GM23338 (cell line): Measurements from ENCODE around the gene SLCO4A1. TPM values are rescaled to one million over a fixed set of nuclear protein-coding genes. Genes with fewer than 3 reads are reported as not detected.

Experiments used
- ATAC-seq: fragments of 200-7000 bp; cut with Tn5 transposase; 3 replicates; pipeline ENCODE4 v1.9.1; 2020
- DNase-seq: peaks from one replicate; pipeline ENCODE4 v3.0.0-alpha.2; 2015; ENCODE audit warnings: low spot score
- H2AFZ ChIP-seq: fragments of 200-600 bp; sonication (generic); 2 replicates; pipeline ENCODE4 v1.8.0; 2016; ENCODE audit warnings: antibody characterized with exemption, mild to moderate bottlenecking, moderate library complexity
- H3F3A ChIP-seq: fragments of 200-600 bp; sonication (generic); replicated peaks from 2 replicates; pipeline ENCODE4 v1.8.0; 2017; ENCODE audit warnings: antibody characterized with exemption, mixed run types, low read depth
- H3K27ac ChIP-seq: fragments of 200-600 bp; sonication (generic); 2 replicates; pipeline ENCODE4 v1.6.1; 2016; ENCODE audit warnings: low read depth
- H3K27me3 ChIP-seq: fragments of 200-600 bp; sonication (generic); 2 replicates; pipeline ENCODE4 v1.8.0; 2016; ENCODE audit warnings: mild to moderate bottlenecking, mixed run types, moderate library complexity; ENCODE audit not compliant: insufficient read depth
- H3K36me3 ChIP-seq: fragments of 200-600 bp; sonication (generic); 2 replicates; pipeline ENCODE4 v1.8.0; 2016; ENCODE audit warnings: mild to moderate bottlenecking; ENCODE audit not compliant: insufficient read depth
- H3K4me1 ChIP-seq: fragments of 200-600 bp; sonication (generic); 2 replicates; pipeline ENCODE4 v1.8.0; 2016; ENCODE audit warnings: mild to moderate bottlenecking, moderate library complexity; ENCODE audit not compliant: insufficient read depth
- H3K4me2 ChIP-seq: fragments of 200-600 bp; sonication (generic); 2 replicates; pipeline ENCODE4 v1.7.1; 2017; ENCODE audit warnings: mixed run types
- H3K4me3 ChIP-seq: fragments of 200-600 bp; sonication (generic); 2 replicates; pipeline ENCODE4 v1.6.1; 2016; ENCODE audit warnings: mixed run types
- H3K79me2 ChIP-seq: fragments of 200-600 bp; sonication (generic); replicated peaks from 2 replicates; pipeline ENCODE4 v1.8.0; 2017; ENCODE audit warnings: mild to moderate bottlenecking; ENCODE audit not compliant: insufficient read depth
- H3K9me2 ChIP-seq: fragments of 200-600 bp; sonication (generic); 2 replicates; pipeline ENCODE4 v1.8.0; 2017; ENCODE audit not compliant: insufficient read depth
- H4K20me1 ChIP-seq: fragments of 200-600 bp; sonication (generic); replicated peaks from 2 replicates; pipeline ENCODE4 v1.8.0; 2017; ENCODE audit warnings: mild to moderate bottlenecking; ENCODE audit not compliant: insufficient read depth
- H3K27ac Mint-ChIP-seq: 2 replicates; pipeline ENCODE4 v1.8.0; 2020; ENCODE audit warnings: inconsistent platforms, mild to moderate bottlenecking, moderate library complexity, mixed read lengths
- H3K27me3 Mint-ChIP-seq: 3 replicates; pipeline ENCODE4 v1.8.0; 2022; ENCODE audit warnings: low read depth, mild to moderate bottlenecking, moderate library complexity, mixed read lengths, inconsistent platforms; ENCODE audit not compliant: insufficient read depth, poor library complexity
- H3K36me3 Mint-ChIP-seq: 3 replicates; pipeline ENCODE4 v1.8.0; 2021; ENCODE audit warnings: low read depth, mild to moderate bottlenecking, inconsistent platforms, moderate library complexity, mixed read lengths
- H3K4me1 Mint-ChIP-seq: 3 replicates; pipeline ENCODE4 v1.8.0; 2020; ENCODE audit warnings: mild to moderate bottlenecking, inconsistent platforms, mixed read lengths
- H3K4me3 Mint-ChIP-seq: 3 replicates; pipeline ENCODE4 v1.8.0; 2021; ENCODE audit warnings: moderate library complexity, mild to moderate bottlenecking, inconsistent platforms, mixed read lengths
- H3K9me3 Mint-ChIP-seq: 3 replicates; pipeline ENCODE4 v1.8.0; 2020; ENCODE audit warnings: moderate library complexity, mild to moderate bottlenecking, inconsistent platforms, mixed read lengths
- CREB1 ChIP-seq: fragments of 250-450 bp; sonication (Bioruptor Pico); IDR thresholded peaks from 2 replicates; pipeline ENCODE4 v1.5.0; 2020; ENCODE audit warnings: low read depth, mild to moderate bottlenecking, moderate library complexity
- EZH2 ChIP-seq: fragments of 200-600 bp; sonication (generic); IDR thresholded peaks from one replicate; pipeline ENCODE4 v1.8.0; 2017; ENCODE audit warnings: antibody characterized with exemption, mild to moderate bottlenecking, low read depth; ENCODE audit not compliant: unreplicated experiment
- EZH2phosphoT487 ChIP-seq: fragments of 200-600 bp; sonication (generic); IDR thresholded peaks from one replicate; pipeline ENCODE4 v1.8.1; 2018; ENCODE audit warnings: antibody characterized with exemption; ENCODE audit not compliant: unreplicated experiment
- JUNB ChIP-seq: IDR thresholded peaks from one replicate; pipeline ENCODE4 v1.6.1; 2016; ENCODE audit warnings: antibody characterized with exemption; ENCODE audit not compliant: unreplicated experiment
- NANOG ChIP-seq: IDR thresholded peaks from 2 replicates; pipeline ENCODE4 v1.6.1; 2016; ENCODE audit warnings: antibody characterized with exemption, borderline replicate concordance
- POLR2AphosphoS5 ChIP-seq: IDR thresholded peaks from 2 replicates; pipeline ENCODE4 v1.6.1; 2016; ENCODE audit warnings: antibody characterized with exemption, low read depth
- STAT1 ChIP-seq: IDR thresholded peaks from one replicate; pipeline ENCODE4 v1.6.1; 2016; ENCODE audit warnings: antibody characterized with exemption; ENCODE audit not compliant: unreplicated experiment
- ZNF114 ChIP-seq: fragments of 250-450 bp; sonication (Bioruptor Pico); IDR thresholded peaks from 2 replicates; pipeline ENCODE4 v1.5.0; 2020; ENCODE audit warnings: mild to moderate bottlenecking, moderate library complexity
- ZNF331 ChIP-seq: fragments of 250-450 bp; sonication (Bioruptor Pico); IDR thresholded peaks from 2 replicates; pipeline ENCODE4 v1.5.0; 2020; ENCODE audit warnings: low read depth, mild to moderate bottlenecking, moderate library complexity
- polyA plus RNA-seq: library from polyadenylated mRNA; unstranded; fragments of >200 nt; fragmentation: Nextera tagmentation; extraction: Ambion mirVana; gene quantifications from 2 replicates; pipeline ENCODE4 v1.2.1, GENCODE V29; 2016
- total RNA-seq: library from RNA; depleted of rRNA; stranded (reverse); fragments of >200 nt; shearing (Covaris generic); gene quantifications from 2 replicates; pipeline ENCODE4 v1.2.3, GENCODE V29; 2014
- TF ChIP-seq, protein P1 (sequence below): IDR thresholded peaks from one replicate; pipeline ENCODE4 v1.6.1; 2018; ENCODE audit warnings: antibody characterized with exemption; ENCODE audit not compliant: unreplicated experiment
- TF ChIP-seq, protein P2 (sequence below), 2 experiments: fragments of 200-600 bp in 1 of 2; sonication (generic) in 1 of 2; conservative IDR thresholded peaks; 2 replicates each; pipeline versions ENCODE4 v1.5.1 to v1.6.1; 2016 to 2017; ENCODE audit warnings: antibody characterized with exemption in 2 of 2, low read depth in 2 of 2, mild to moderate bottlenecking in 2 of 2, moderate library complexity in 1 of 2
- TF ChIP-seq, protein P3 (sequence below): fragments of 250-450 bp; sonication (Bioruptor Pico); IDR thresholded peaks from 2 replicates; pipeline ENCODE4 v1.5.0; 2020; ENCODE audit warnings: mild to moderate bottlenecking, moderate library complexity
- TF ChIP-seq, protein P4 (sequence below): IDR thresholded peaks from 2 replicates; pipeline ENCODE4 v1.6.1; 2016; ENCODE audit warnings: antibody characterized with exemption

Gene SLCO4A1
- total and polyA plus RNA-seq, 2 experiments from 2014 or later = 28.5 to 41.6 TPM

DNA sequence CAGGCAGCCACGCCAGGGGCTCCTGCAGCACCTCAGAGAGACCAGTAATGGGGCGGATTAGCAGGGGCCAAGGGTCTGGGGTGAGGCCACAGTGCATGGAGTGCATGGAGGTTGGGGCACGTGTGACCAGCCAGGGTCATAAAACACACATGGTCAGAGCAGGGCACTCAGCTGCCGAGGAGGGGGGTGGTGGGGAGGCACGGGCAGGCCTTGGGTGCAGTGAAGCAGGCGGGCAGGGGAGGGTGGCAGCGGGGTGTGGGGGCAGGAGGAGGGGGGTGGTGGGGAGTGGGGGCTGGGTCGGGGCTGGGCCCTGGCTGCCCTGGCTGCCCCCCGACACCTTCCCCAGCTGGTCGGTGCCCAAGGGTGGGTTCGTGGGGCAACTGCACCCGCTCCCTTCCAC is 42.7 kb downstream of the SLCO4A1 start:
- Mint-ChIP-seq H3K27me3 (peaks cover 8% of the 10 kb centered on the region), H3K27ac (no peak overlapping the region), H3K4me3 (no peak overlapping the region), H3K9me3 (peaks cover 8% of the 10 kb centered on the region; the same call in 2 of the 3 replicates), H3K4me1 (peaks cover 13% of the 10 kb centered on the region), H3K36me3 (no peaks in the 10 kb centered on the region)
- Histone ChIP-seq H3K36me3 (no peaks in the 10 kb centered on the region), H3K9me2 (no peaks in the 10 kb centered on the region), H3K27me3 (no peaks in the 10 kb centered on the region), H3K4me2 (no peak overlapping the region), H3K27ac (no peak overlapping the region), H2AFZ (no peak overlapping the region), H3F3A (no peaks in the 10 kb centered on the region), H3K4me3 (no peak overlapping the region), H3K4me1 (no peaks in the 10 kb centered on the region), H3K79me2 (no peaks in the 10 kb centered on the region), H4K20me1 (no peaks in the 10 kb centered on the region)
- TF ChIP-seq, protein P1, sequence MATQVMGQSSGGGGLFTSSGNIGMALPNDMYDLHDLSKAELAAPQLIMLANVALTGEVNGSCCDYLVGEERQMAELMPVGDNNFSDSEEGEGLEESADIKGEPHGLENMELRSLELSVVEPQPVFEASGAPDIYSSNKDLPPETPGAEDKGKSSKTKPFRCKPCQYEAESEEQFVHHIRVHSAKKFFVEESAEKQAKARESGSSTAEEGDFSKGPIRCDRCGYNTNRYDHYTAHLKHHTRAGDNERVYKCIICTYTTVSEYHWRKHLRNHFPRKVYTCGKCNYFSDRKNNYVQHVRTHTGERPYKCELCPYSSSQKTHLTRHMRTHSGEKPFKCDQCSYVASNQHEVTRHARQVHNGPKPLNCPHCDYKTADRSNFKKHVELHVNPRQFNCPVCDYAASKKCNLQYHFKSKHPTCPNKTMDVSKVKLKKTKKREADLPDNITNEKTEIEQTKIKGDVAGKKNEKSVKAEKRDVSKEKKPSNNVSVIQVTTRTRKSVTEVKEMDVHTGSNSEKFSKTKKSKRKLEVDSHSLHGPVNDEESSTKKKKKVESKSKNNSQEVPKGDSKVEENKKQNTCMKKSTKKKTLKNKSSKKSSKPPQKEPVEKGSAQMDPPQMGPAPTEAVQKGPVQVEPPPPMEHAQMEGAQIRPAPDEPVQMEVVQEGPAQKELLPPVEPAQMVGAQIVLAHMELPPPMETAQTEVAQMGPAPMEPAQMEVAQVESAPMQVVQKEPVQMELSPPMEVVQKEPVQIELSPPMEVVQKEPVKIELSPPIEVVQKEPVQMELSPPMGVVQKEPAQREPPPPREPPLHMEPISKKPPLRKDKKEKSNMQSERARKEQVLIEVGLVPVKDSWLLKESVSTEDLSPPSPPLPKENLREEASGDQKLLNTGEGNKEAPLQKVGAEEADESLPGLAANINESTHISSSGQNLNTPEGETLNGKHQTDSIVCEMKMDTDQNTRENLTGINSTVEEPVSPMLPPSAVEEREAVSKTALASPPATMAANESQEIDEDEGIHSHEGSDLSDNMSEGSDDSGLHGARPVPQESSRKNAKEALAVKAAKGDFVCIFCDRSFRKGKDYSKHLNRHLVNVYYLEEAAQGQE = no peak
- TF ChIP-seq, protein P2, sequence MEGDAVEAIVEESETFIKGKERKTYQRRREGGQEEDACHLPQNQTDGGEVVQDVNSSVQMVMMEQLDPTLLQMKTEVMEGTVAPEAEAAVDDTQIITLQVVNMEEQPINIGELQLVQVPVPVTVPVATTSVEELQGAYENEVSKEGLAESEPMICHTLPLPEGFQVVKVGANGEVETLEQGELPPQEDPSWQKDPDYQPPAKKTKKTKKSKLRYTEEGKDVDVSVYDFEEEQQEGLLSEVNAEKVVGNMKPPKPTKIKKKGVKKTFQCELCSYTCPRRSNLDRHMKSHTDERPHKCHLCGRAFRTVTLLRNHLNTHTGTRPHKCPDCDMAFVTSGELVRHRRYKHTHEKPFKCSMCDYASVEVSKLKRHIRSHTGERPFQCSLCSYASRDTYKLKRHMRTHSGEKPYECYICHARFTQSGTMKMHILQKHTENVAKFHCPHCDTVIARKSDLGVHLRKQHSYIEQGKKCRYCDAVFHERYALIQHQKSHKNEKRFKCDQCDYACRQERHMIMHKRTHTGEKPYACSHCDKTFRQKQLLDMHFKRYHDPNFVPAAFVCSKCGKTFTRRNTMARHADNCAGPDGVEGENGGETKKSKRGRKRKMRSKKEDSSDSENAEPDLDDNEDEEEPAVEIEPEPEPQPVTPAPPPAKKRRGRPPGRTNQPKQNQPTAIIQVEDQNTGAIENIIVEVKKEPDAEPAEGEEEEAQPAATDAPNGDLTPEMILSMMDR (conservative IDR thresholded peaks at IDR 0.05; ENCODE audit: low read depth in 2 of 2) = no peak
- TF ChIP-seq, protein P3, sequence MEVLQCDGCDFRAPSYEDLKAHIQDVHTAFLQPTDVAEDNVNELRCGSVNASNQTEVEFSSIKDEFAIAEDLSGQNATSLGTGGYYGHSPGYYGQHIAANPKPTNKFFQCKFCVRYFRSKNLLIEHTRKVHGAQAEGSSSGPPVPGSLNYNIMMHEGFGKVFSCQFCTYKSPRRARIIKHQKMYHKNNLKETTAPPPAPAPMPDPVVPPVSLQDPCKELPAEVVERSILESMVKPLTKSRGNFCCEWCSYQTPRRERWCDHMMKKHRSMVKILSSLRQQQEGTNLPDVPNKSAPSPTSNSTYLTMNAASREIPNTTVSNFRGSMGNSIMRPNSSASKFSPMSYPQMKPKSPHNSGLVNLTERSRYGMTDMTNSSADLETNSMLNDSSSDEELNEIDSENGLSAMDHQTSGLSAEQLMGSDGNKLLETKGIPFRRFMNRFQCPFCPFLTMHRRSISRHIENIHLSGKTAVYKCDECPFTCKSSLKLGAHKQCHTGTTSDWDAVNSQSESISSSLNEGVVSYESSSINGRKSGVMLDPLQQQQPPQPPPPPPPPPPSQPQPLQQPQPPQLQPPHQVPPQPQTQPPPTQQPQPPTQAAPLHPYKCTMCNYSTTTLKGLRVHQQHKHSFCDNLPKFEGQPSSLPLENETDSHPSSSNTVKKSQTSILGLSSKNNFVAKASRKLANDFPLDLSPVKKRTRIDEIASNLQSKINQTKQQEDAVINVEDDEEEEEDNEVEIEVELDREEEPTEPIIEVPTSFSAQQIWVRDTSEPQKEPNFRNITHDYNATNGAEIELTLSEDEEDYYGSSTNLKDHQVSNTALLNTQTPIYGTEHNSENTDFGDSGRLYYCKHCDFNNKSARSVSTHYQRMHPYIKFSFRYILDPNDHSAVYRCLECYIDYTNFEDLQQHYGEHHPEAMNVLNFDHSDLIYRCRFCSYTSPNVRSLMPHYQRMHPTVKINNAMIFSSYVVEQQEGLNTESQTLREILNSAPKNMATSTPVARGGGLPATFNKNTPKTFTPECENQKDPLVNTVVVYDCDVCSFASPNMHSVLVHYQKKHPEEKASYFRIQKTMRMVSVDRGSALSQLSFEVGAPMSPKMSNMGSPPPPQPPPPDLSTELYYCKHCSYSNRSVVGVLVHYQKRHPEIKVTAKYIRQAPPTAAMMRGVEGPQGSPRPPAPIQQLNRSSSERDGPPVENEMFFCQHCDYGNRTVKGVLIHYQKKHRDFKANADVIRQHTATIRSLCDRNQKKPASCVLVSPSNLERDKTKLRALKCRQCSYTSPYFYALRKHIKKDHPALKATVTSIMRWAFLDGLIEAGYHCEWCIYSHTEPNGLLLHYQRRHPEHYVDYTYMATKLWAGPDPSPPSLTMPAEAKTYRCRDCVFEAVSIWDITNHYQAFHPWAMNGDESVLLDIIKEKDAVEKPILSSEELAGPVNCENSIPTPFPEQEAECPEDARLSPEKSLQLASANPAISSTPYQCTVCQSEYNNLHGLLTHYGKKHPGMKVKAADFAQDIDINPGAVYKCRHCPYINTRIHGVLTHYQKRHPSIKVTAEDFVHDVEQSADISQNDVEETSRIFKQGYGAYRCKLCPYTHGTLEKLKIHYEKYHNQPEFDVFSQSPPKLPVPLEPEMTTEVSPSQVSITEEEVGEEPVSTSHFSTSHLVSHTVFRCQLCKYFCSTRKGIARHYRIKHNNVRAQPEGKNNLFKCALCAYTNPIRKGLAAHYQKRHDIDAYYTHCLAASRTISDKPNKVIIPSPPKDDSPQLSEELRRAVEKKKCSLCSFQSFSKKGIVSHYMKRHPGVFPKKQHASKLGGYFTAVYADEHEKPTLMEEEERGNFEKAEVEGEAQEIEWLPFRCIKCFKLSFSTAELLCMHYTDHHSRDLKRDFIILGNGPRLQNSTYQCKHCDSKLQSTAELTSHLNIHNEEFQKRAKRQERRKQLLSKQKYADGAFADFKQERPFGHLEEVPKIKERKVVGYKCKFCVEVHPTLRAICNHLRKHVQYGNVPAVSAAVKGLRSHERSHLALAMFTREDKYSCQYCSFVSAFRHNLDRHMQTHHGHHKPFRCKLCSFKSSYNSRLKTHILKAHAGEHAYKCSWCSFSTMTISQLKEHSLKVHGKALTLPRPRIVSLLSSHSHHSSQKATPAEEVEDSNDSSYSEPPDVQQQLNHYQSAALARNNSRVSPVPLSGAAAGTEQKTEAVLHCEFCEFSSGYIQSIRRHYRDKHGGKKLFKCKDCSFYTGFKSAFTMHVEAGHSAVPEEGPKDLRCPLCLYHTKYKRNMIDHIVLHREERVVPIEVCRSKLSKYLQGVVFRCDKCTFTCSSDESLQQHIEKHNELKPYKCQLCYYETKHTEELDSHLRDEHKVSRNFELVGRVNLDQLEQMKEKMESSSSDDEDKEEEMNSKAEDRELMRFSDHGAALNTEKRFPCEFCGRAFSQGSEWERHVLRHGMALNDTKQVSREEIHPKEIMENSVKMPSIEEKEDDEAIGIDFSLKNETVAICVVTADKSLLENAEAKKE (CRISPR knock-in tag) = no peak
- TF ChIP-seq ZNF331 (CRISPR knock-in tag) (no peak), CREB1 (CRISPR knock-in tag) (no peak), NANOG (no peak), EZH2 (no peak), JUNB (no peak), STAT1 (no peak), EZH2phosphoT487 (no peak), POLR2AphosphoS5 (no peak), ZNF114 (CRISPR knock-in tag) (no peak)
- TF ChIP-seq, protein P4, sequence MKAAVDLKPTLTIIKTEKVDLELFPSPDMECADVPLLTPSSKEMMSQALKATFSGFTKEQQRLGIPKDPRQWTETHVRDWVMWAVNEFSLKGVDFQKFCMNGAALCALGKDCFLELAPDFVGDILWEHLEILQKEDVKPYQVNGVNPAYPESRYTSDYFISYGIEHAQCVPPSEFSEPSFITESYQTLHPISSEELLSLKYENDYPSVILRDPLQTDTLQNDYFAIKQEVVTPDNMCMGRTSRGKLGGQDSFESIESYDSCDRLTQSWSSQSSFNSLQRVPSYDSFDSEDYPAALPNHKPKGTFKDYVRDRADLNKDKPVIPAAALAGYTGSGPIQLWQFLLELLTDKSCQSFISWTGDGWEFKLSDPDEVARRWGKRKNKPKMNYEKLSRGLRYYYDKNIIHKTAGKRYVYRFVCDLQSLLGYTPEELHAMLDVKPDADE = no peak
- no peak for DNase-seq
- no peak for ATAC-seq
